Measurements from ENCODE around the gene HMGXB4.

Gene HMGXB4

DNA sequence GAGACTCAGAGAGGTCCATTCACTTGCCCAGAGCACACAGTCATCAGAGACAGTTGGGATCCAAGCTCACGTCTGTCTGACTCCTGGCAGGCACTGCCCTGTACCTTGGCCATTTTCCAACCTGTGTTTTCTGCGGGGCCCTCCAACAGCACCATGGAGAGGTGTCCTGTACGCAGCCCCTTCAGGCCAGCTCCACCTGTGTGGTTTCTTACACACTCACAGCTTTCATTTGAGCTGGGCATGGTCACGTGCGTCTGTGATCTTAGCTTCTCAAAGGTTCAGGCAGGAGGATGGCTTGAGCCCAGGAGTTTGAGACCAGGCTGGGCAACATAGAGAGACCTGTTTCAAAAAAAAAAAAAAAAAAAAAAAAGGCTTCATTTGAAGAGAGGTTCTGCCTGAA lies 66.8 kb downstream of the HMGXB4 start:
- Histone ChIP-seq H3K9ac (ENCODE audit: low read length) (no peak overlapping the region), H3K36me3 (ENCODE audit: insufficient read depth, low read length) (peaks cover 31% of the 10 kb centered on the region), H3K4me1 (ENCODE audit: insufficient read depth, low read length, severe bottlenecking) (peaks cover 3% of the 10 kb centered on the region), H3K27ac (ENCODE audit: low read depth, low read length, poor library complexity, severe bottlenecking) (no peak overlapping the region), H3K79me2 (ENCODE audit: insufficient read depth, low read length) (no peaks in the 10 kb centered on the region), H4K20me1 (ENCODE audit: insufficient read depth, low read length) (no peaks in the 10 kb centered on the region), H3K9me2 (ENCODE audit: low read depth, low read length) (no peaks in the 10 kb centered on the region), H3K9me3 (ENCODE audit: low read length) (no peaks in the 10 kb centered on the region), H3K4me3 (ENCODE audit: low read depth, low read length, poor library complexity, severe bottlenecking) (no peak overlapping the region), H3K4me2 (ENCODE audit: low read length) (no peak overlapping the region), H2AFZ (ENCODE audit: low read length) (no peak overlapping the region), H3F3A (ENCODE audit: insufficient read depth, low read length) (no peaks in the 10 kb centered on the region), H3K27me3 (ENCODE audit: insufficient read depth, low read length) (no peaks in the 10 kb centered on the region)
- TF ChIP-seq EZH2 (IDR thresholded peaks at IDR 0.05; ENCODE audit: borderline replicate concordance, low read length), result no peak
- TF ChIP-seq, protein P1, sequence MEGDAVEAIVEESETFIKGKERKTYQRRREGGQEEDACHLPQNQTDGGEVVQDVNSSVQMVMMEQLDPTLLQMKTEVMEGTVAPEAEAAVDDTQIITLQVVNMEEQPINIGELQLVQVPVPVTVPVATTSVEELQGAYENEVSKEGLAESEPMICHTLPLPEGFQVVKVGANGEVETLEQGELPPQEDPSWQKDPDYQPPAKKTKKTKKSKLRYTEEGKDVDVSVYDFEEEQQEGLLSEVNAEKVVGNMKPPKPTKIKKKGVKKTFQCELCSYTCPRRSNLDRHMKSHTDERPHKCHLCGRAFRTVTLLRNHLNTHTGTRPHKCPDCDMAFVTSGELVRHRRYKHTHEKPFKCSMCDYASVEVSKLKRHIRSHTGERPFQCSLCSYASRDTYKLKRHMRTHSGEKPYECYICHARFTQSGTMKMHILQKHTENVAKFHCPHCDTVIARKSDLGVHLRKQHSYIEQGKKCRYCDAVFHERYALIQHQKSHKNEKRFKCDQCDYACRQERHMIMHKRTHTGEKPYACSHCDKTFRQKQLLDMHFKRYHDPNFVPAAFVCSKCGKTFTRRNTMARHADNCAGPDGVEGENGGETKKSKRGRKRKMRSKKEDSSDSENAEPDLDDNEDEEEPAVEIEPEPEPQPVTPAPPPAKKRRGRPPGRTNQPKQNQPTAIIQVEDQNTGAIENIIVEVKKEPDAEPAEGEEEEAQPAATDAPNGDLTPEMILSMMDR (IDR thresholded peaks at IDR 0.05; ENCODE audit: low read length), result no peak

DNA sequence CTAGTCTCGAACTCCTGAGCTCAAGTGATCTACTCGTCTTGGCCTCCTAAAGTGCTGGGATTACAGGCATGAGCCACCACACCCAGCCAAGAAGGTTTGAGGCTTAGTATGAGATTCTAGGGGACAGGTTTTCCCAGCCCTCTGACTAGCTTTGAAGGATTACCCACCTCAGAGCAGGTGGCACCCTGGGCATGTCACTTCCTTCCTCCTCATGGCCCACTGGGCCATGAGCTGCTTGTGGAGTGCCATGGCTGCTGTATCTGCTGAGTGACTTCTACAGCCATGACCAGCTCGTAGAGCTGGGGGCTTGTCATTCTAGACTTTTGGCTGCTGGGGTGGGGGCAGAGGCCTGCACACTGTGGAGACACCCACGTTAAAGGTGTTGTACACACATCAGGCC lies 67.5 kb downstream of the HMGXB4 start:
- Histone ChIP-seq H4K20me1 (ENCODE audit: insufficient read depth, low read length) (no peaks in the 10 kb centered on the region), H3K9me3 (ENCODE audit: low read length) (no peaks in the 10 kb centered on the region), H3K4me1 (ENCODE audit: insufficient read depth, low read length, severe bottlenecking) (peaks cover 10% of the 10 kb centered on the region), H3F3A (ENCODE audit: insufficient read depth, low read length) (no peaks in the 10 kb centered on the region), H3K27me3 (ENCODE audit: insufficient read depth, low read length) (no peaks in the 10 kb centered on the region), H3K4me3 (ENCODE audit: low read depth, low read length, poor library complexity, severe bottlenecking) (no peak overlapping the region), H3K9ac (ENCODE audit: low read length) (no peak overlapping the region), H3K4me2 (ENCODE audit: low read length) (no peak overlapping the region), H3K27ac (ENCODE audit: low read depth, low read length, poor library complexity, severe bottlenecking) (no peak overlapping the region), H2AFZ (ENCODE audit: low read length) (no peak overlapping the region), H3K79me2 (ENCODE audit: insufficient read depth, low read length) (no peaks in the 10 kb centered on the region), H3K36me3 (ENCODE audit: insufficient read depth, low read length) (peaks cover 31% of the 10 kb centered on the region), H3K9me2 (ENCODE audit: low read depth, low read length) (no peaks in the 10 kb centered on the region)
- TF ChIP-seq, protein P1 (IDR thresholded peaks at IDR 0.05; ENCODE audit: low read length), result no peak
- TF ChIP-seq EZH2 (IDR thresholded peaks at IDR 0.05; ENCODE audit: borderline replicate concordance, low read length), result no peak

DNA sequence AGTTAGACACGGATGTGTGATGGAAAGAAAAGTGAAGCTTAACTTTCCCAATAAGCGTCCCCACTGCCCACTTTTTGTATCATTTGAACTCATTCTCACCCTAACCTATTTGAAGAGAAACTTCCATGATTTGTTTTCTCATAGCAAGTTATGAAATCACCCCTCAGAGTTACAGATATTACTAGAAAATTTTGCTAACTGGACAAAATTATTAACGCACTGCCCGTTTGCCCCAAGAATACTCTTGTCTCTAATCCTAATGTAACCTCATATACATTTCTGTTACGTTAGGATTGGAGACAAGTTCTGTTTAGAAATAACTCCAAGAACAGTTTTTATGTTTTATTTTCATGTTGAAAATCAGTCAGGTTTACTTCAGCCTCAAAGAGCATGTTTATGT lies 67.9 kb downstream of the HMGXB4 start:
- H3K79me2 ChIP-seq (ENCODE audit: insufficient read depth, low read length), result no peaks in the 10 kb centered on the region
- H3K9me3 ChIP-seq (ENCODE audit: low read length), result no peaks in the 10 kb centered on the region
- TF ChIP-seq EZH2 (IDR thresholded peaks at IDR 0.05; ENCODE audit: borderline replicate concordance, low read length), result no peak
- TF ChIP-seq, protein P1 (IDR thresholded peaks at IDR 0.05; ENCODE audit: low read length), result no peak
- H4K20me1 ChIP-seq (ENCODE audit: insufficient read depth, low read length), result no peaks in the 10 kb centered on the region
- H3K27me3 ChIP-seq (ENCODE audit: insufficient read depth, low read length), result no peaks in the 10 kb centered on the region
- H3K4me3 ChIP-seq (ENCODE audit: low read depth, low read length, poor library complexity, severe bottlenecking), result no peak overlapping the region
- H3K4me2 ChIP-seq (ENCODE audit: low read length), result no peak overlapping the region
- H3K4me1 ChIP-seq (ENCODE audit: insufficient read depth, low read length, severe bottlenecking), result peaks cover 15% of the 10 kb centered on the region
- H3K9me2 ChIP-seq (ENCODE audit: low read depth, low read length), result no peaks in the 10 kb centered on the region
- H3F3A ChIP-seq (ENCODE audit: insufficient read depth, low read length), result no peaks in the 10 kb centered on the region
- H3K27ac ChIP-seq (ENCODE audit: low read depth, low read length, poor library complexity, severe bottlenecking), result no peak overlapping the region
- no peak overlapping the region for H3K9ac ChIP-seq (ENCODE audit: low read length)
- H2AFZ ChIP-seq (ENCODE audit: low read length), result no peak overlapping the region
- peaks cover 31% of the 10 kb centered on the region for H3K36me3 ChIP-seq (ENCODE audit: insufficient read depth, low read length)

All from OCI-LY1 (cell line).